Smooth muscle cell of trachea (primary cell): ENCODE results near the gene DEFB110. TPM values are rescaled to one million over a fixed set of nuclear protein-coding genes. Genes with fewer than 3 reads are reported as not detected.

Experiments
- total RNA-seq: library from RNA; depleted of rRNA; stranded (reverse); fragments of >200 nt; gene quantifications from 2 replicates; pipeline ENCODE4 v1.2.1, GENCODE V29; 2014

Gene DEFB110
- total RNA-seq = not detected in 2 replicates

GRCh38 chr6:50021894-50022293 is at the start of gene DEFB110:
Gene DEFB110, minus strand, starts transcription at chr6:50021994. Its CDS starts 59 bp downstream, at chr6:50021935.

GRCh38 chr6:50049829-50050228 is 28.0 kb upstream of the DEFB110 start, which contains the start of gene DEFB112:
Gene DEFB112, minus strand, starts transcription at chr6:50049929. Its CDS starts 60 bp downstream, at chr6:50049869.

GRCh38 chr6:49969605-49970004 is 52.2 kb downstream of the DEFB110 start, which contains the start of gene DEFB113:
Gene DEFB113, minus strand, starts transcription at chr6:49969625. Its CDS starts 0 bp downstream, at chr6:49969625.

Other genes with a start within 250 kb of the DEFB110 start
- not detected in 2 replicates for gene PGK2, start 234.7 kb downstream of the DEFB110 start, total RNA-seq
- not detected in 2 replicates for gene CRISP1, start 155.5 kb downstream of the DEFB110 start, total RNA-seq
- not detected in 2 replicates for gene DEFB114, start 57.8 kb downstream of the DEFB110 start, total RNA-seq
- gene DEFB113, start 52.4 kb downstream of the DEFB110 start, total RNA-seq = not detected in 2 replicates
- not detected in 2 replicates for gene DEFB112, start 27.9 kb upstream of the DEFB110 start, total RNA-seq